ENCODE data around the gene KLHL6. TPM values are rescaled to one million over a fixed set of nuclear protein-coding genes. Genes with fewer than 3 reads are reported as not detected.

Gene KLHL6
- total RNA-seq, 6 donors from 2014 or later, result 15.2 to 77.5 (median 25.6) TPM

DNA sequence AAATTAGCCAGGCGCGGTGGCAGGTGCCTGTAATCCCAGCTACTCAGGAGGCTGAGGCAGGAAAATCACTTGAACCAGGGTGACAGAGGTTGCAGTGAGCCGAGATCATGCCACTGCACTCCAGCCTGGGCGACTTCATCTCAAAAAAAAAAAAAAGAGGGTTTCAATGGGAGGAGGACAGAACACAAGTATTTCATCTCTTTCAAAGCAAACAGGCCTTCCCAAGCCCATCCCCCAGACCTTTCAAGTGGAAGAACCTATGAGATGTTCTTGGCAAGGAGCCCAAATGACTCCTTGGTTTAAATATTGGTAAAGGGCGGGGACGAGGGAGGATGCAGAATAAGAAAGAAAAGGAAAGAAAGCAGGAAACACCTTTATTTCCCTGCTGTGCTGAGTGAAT, 64.9 kb downstream of the KLHL6 start:
- DNase-seq (peak in 1 of 2 donors; percentile 71), ATAC-seq (ENCODE audit: low FRiP score in 2 of 2) (no peak)
- Histone ChIP-seq H3K27me3 (no peaks in the 10 kb centered on the region), H3K9me3 (no peaks in the 10 kb centered on the region), H3K27ac (peak overlapping the region in 1 of 4 donors; percentile 72), H3K4me1 (peaks cover 2 to 25% (median 6%) of the 10 kb centered on the region in 4 donors), H3K36me3 (peaks cover 0 to 18% (median 1%) of the 10 kb centered on the region in 4 donors), H3K4me3 (no peak overlapping the region)
- TF ChIP-seq POLR2AphosphoS5 (IDR thresholded peaks at IDR 0.05) (peak in 1 of 2 donors; percentile 9), POLR2A (IDR thresholded peaks at IDR 0.05) (no peak)
- WGBS, 2 donors, result 48 to 72% methylated on average over 6 of the region's 6 CpGs

DNA sequence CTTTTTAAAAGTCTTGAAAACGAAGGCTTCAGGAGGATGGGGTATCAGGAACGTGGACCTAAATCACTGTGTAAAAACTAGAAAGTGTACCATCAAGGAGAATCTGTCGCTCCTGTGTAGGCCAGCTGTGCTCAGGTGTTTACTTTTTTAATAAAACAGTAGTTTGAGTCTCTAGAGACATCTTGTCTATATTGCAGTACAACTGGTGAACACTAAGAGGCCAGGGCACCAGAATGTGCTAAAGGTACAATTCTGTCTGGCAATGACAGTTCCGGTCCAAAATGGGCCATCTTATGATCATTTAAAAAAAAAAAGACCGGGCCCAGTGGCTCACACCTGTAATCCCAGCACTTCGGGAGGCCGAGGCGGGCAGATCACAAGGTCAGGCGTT, 65.3 kb downstream of the KLHL6 start:
- Histone ChIP-seq H3K27me3 (no peaks in the 10 kb centered on the region), H3K36me3 (peaks cover 0 to 18% (median 1%) of the 10 kb centered on the region in 4 donors), H3K4me1 (peaks cover 2 to 25% (median 6%) of the 10 kb centered on the region in 4 donors), H3K4me3 (no peak overlapping the region), H3K9me3 (no peaks in the 10 kb centered on the region), H3K27ac (peak overlapping the region in 1 of 4 donors; percentile 72)
- WGBS, 2 donors, result 72 to 86% methylated on average over 9 of the region's 9 CpGs
- TF ChIP-seq POLR2AphosphoS5 (IDR thresholded peaks at IDR 0.05), result no peak
- ATAC-seq (ENCODE audit: low FRiP score in 2 of 2), result no peak
- DNase-seq, result no peak

DNA sequence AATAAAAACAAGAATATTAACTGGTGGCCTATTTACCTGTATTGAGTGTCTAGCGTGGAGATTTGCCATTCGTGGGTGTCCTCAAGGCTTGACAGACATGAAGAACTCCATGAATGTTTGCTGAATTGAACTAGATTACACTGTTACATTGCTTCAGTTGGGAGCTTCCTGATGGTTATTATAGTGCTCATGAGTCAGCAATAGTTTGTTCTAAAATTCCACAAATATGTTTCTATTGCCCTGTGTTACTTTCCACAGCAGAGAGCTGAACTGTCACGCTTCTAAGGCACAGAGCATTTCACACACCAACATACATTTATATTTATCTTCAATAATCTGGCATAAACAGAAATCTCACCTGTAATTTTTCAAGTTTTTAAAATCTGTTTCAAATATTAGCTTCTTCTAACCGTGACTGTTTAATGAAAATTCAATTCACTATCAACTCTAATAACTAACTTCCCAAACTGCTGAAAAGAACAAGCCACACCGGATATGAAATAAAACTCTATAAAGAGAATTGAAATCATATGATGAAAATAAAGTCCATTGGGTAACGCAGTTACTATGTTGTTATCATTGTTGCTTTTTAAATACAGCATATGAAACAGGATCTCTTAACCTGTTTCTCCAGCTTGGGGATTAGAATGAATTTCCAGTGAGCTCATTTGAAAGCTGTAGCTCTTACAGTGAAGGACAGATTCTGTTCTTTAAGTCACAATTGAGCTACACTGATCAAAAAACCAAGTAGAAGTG, 65.9 kb downstream of the KLHL6 start:
- TF ChIP-seq POLR2A (IDR thresholded peaks at IDR 0.05), result no peak
- TF ChIP-seq, protein P1, sequence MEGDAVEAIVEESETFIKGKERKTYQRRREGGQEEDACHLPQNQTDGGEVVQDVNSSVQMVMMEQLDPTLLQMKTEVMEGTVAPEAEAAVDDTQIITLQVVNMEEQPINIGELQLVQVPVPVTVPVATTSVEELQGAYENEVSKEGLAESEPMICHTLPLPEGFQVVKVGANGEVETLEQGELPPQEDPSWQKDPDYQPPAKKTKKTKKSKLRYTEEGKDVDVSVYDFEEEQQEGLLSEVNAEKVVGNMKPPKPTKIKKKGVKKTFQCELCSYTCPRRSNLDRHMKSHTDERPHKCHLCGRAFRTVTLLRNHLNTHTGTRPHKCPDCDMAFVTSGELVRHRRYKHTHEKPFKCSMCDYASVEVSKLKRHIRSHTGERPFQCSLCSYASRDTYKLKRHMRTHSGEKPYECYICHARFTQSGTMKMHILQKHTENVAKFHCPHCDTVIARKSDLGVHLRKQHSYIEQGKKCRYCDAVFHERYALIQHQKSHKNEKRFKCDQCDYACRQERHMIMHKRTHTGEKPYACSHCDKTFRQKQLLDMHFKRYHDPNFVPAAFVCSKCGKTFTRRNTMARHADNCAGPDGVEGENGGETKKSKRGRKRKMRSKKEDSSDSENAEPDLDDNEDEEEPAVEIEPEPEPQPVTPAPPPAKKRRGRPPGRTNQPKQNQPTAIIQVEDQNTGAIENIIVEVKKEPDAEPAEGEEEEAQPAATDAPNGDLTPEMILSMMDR (IDR thresholded peaks at IDR 0.05), result no peak
- TF ChIP-seq POLR2AphosphoS5 (IDR thresholded peaks at IDR 0.05), result no peak
- no peak for TF ChIP-seq EP300 (IDR thresholded peaks at IDR 0.05)
- H3K4me3 ChIP-seq, result no peak overlapping the region
- ATAC-seq (ENCODE audit: low FRiP score in 2 of 2) (no peak), DNase-seq (no peak)
- H3K27ac ChIP-seq, result peak overlapping the region in 1 of 4 donors; percentile 72
- no peaks in the 10 kb centered on the region for H3K27me3 ChIP-seq
- peaks cover 2 to 25% (median 6%) of the 10 kb centered on the region in 4 donors for H3K4me1 ChIP-seq
- peaks cover 0 to 18% (median 1%) of the 10 kb centered on the region in 4 donors for H3K36me3 ChIP-seq
- WGBS, 2 donors, result 69% methylated on average over 6 of the region's 6 CpGs
- no peaks in the 10 kb centered on the region for H3K9me3 ChIP-seq

DNA sequence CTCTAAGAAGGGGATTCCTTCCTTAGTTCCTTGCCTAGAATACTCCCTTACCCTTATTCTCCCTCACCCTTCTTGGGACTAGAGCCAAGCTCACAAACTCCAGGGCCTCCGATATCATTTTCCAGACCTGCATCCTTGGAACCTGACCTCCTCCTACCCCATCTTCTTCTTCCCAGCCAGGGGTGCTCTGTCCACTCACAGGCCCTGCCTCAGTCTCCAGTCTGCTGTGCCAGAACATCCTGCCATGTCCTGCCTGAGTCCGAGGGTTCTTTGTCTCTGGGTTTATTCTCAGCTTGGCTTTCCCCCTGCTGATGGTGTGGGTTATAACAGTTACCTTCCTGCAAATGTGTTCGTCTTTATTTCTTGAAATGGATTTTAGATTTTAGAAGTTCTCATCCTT, 67.2 kb downstream of the KLHL6 start:
- no peak for ATAC-seq (ENCODE audit: low FRiP score in 2 of 2)

DNA sequence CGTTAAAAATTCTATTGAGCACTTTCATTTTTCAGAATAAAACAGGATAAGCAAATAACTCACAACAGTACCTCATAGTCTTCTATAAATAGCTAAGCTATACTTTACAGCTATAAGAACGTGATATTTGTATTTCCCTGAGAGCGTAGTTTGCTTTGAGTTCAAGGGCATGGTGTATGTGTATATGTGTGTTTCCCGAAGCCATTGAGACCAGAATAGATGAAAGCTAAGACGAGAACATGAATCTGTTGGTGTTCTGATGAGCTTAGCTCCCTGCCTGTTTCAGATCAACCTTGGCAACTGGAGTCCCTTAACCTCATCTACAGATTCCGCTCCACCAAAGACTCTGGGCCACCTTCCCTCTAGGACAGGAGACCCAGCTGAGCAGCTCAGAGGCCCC, 67.6 kb downstream of the KLHL6 start:
- peaks cover 0 to 15% (median 1%) of the 10 kb centered on the region in 4 donors for H3K36me3 ChIP-seq
- H3K27me3 ChIP-seq, result no peaks in the 10 kb centered on the region
- no peak overlapping the region for H3K4me3 ChIP-seq
- no peak for TF ChIP-seq POLR2AphosphoS5 (IDR thresholded peaks at IDR 0.05)
- TF ChIP-seq, protein P1 (IDR thresholded peaks at IDR 0.05), result no peak
- TF ChIP-seq EP300 (IDR thresholded peaks at IDR 0.05), result no peak
- no peak for TF ChIP-seq POLR2A (IDR thresholded peaks at IDR 0.05)
- no peak for DNase-seq
- 82 to 83% methylated on average over 6 of the region's 6 CpGs for WGBS, 2 donors
- H3K27ac ChIP-seq, result no peak overlapping the region
- ATAC-seq (ENCODE audit: low FRiP score in 2 of 2), result no peak
- H3K9me3 ChIP-seq, result no peaks in the 10 kb centered on the region
- H3K4me1 ChIP-seq, result peaks cover 4 to 31% (median 9%) of the 10 kb centered on the region in 4 donors

More for the DNA sequence above, 67.2 kb downstream of the KLHL6 start:
- WGBS, 2 donors, result 83 to 97% methylated on average over 3 of the region's 3 CpGs
- H3K27me3 ChIP-seq, result no peaks in the 10 kb centered on the region
- no peak overlapping the region for H3K27ac ChIP-seq
- peaks cover 4 to 27% (median 7%) of the 10 kb centered on the region in 4 donors for H3K4me1 ChIP-seq
- H3K4me3 ChIP-seq, result no peak overlapping the region
- peaks cover 0 to 18% (median 1%) of the 10 kb centered on the region in 4 donors for H3K36me3 ChIP-seq
- DNase-seq, result no peak
- TF ChIP-seq POLR2AphosphoS5 (IDR thresholded peaks at IDR 0.05) (no peak), EP300 (IDR thresholded peaks at IDR 0.05) (no peak), POLR2A (IDR thresholded peaks at IDR 0.05) (no peak)
- TF ChIP-seq, protein P1 (IDR thresholded peaks at IDR 0.05), result no peak
- H3K9me3 ChIP-seq, result no peaks in the 10 kb centered on the region

Data from upper lobe of left lung (tissue), 6 donors.